GM12873 (cell line): ENCODE measurements around the gene ABI3.

ENCODE experiments used
- CTCF ChIP-seq: IDR thresholded peaks from 2 replicates; pipeline ENCODE4 v1.5.1; 2012; ENCODE audit warnings: low read depth, mild to moderate bottlenecking, moderate library complexity, low read length, control low read depth; ENCODE audit not compliant: insufficient read depth; ENCODE audit errors: missing control alignments

The ABI3 gene

GRCh38 chr17:49203796-49204195, 6.7 kb upstream of the ABI3 start:
- TF ChIP-seq CTCF, result no peak

- no peak for TF ChIP-seq CTCF
Observed at GRCh38 chr17:49204516-49204915, 6.0 kb upstream of the ABI3 start.

GRCh38 chr17:49209061-49209571, 1.4 kb upstream of the ABI3 start:
- no peak for TF ChIP-seq CTCF

- no peak for TF ChIP-seq CTCF
Observed at GRCh38 chr17:49213399-49213798, 2.9 kb downstream of the ABI3 start.

- TF ChIP-seq CTCF, result no peak
Observed at GRCh38 chr17:49213847-49214246, 3.3 kb downstream of the ABI3 start.

- TF ChIP-seq CTCF, result no peak
Observed at GRCh38 chr17:49214676-49215360, 4.3 kb downstream of the ABI3 start.

GRCh38 chr17:49216482-49216881, 6.0 kb downstream of the ABI3 start:
- no peak for TF ChIP-seq CTCF
